ENCODE results near the gene TMEM120A.

- TF ChIP-seq CTCF (IDR thresholded peaks at IDR 0.05) (no peak), POLR2AphosphoS5 (IDR thresholded peaks at IDR 0.05) (no peak), POLR2A (IDR thresholded peaks at IDR 0.05) (no peak)
These were observed 34.0 kb downstream of the TMEM120A start for GRCh38 chr7:75960372-75960771.
